DMS79 treated with DMSO at 0.1 percent for 48 hours (cell line): ENCODE data around the gene SLC16A7.

Experiments
- DNase-seq: peaks from one replicate; lab custom pipeline; 2025; lab: John Stamatoyannopoulos, UW

SLC16A7 gene

DNA sequence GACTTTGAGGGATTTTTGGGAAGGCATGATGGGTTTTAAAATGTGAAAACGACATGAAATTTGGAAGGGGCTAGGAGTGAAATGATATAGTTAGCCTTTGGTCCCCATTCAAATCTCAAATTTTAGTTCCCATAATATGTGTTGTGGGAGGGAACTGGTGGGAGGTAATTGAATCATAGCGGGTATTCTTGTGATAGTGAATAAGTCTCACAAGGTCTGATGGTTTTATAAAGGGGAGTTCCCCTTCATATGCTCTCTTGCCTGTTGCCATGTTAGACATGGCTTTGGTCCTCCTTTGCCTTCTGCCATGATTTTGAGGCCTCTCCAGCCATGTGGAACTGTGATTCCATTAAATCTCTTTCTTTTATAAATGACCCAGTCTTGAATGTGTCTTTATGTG lies 72.8 kb downstream of the SLC16A7 start:
- DNase-seq = no peak

DNA sequence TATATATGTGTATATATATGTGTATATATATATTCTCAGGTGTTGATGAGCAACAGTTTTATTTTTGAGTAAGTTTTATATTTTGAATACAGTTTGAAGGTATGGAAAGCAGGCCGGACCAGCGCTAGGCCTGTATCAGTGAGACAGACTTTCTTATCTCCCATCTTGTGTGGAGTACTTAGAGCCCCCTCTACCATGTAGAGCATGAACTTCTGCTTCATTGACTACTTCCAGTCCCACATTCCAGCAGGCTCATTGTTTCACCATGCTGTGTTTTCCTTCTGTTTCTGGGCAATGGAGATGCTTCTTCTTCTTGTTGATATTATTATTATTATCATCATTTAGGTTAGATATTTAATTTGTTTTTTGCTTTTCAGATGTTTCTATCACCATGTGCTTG lies 76.4 kb downstream of the SLC16A7 start:
- DNase-seq = no peak

DNA sequence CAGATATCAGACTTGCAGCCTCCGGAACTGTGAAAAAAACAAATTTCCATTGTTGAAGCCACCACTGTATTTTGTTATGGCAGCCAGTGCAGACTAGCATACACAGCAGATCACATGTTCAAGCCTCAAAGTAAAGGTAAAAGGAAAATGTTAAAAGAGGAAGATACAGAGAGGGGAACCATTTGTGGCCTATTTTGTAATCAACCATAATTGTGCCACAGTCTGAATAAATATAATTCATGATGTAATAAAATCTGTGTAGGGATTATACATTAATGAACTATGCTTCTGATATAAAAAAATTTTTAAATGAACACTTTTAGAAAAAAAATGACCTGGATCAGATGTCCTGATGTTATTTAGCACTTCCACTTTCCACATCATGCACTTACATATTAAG lies 79.6 kb downstream of the SLC16A7 start:
- no peak for DNase-seq

GRCh38 chr12:59677857-59678256 lies 82.0 kb downstream of the SLC16A7 start:
- no peak for DNase-seq

DNA sequence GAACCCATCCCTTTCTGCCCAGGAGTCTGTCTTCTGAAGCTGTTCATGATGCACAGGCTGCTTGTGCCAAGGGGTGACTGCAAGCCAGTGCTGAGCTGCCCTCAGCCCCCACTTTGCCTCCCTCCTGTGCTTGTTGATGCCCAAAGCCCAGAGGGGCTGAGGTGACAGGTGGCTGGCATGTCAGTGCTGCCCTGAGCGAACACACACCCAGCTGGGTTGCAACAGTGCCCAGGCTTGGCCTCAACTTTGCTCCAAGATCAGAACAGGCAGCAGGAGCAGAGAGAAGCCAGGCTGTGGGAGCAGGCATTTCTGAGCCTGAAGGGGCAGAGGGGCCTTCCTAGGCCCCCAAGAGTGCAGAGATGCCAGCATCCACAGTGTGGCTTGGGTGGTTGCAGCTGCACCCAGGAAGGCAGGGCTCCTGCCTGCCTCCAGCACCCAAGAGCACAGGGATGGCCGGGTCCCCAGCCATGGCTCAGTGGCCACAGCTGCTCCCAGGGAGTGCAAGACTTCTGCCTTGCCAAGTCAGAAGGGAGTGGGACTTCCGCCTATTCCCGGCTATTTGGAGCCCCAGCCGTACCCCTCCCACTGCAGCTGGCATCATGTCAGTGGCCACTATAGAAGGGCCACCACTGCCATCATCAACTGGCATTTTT lies 83.1 kb downstream of the SLC16A7 start:
- DNase-seq = no peak

DNA sequence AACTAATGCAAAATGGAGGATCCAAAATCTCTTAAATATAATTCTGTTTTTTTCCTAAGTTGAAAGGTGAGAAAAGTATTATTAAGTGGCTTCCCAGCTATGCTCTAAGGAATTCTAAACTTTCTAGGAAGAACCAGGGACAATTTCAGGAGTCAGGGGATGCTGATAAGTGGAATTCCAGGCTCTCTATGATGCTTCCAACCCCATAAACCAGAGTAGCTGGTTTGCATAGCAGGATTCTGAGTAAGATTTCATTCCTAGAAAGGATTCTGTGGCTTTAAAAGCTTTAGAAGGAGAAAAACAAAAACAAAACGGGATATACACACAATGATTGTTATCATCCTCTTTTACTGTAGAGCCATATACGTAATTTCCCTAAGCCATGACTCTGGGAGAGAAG lies 93.9 kb downstream of the SLC16A7 start:
- no peak for DNase-seq

GRCh38 chr12:59695379-59695778 lies 99.5 kb downstream of the SLC16A7 start:
- no peak for DNase-seq

DNA sequence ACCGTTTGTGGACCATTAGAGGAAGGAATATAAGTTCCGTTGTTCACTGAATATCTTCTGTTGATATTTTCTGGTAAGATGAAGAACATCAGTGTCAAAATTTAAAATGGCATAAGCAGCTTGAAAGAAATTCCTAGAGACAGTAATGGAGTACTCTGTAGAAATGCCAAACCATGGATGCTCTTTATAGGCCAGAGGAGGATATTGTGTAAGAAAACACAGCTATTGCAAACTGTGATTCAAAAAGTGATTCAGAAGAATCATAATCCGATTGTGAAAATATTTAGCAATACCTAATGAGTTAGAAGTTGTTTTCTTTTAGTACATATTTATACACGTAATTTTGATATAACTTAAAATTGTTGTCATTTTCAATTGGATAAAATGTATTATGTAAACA lies 102.8 kb downstream of the SLC16A7 start:
- no peak for DNase-seq

GRCh38 chr12:59699421-59700152 lies 103.8 kb downstream of the SLC16A7 start:
- no peak for DNase-seq

DNA sequence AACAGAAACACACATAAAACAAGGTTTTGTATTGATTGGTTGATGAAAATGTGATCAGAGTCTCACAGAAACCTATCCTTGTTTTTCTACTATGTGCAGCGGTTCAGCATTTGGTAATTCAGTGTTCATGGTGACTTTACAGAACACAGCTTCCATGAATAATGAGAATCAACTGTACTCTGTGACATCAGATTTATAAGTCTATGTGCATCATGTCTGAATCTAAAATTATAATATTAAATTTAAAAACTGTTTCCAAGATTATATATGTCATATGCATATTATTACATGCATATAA lies 104.3 kb downstream of the SLC16A7 start:
- no peak for DNase-seq

DNA sequence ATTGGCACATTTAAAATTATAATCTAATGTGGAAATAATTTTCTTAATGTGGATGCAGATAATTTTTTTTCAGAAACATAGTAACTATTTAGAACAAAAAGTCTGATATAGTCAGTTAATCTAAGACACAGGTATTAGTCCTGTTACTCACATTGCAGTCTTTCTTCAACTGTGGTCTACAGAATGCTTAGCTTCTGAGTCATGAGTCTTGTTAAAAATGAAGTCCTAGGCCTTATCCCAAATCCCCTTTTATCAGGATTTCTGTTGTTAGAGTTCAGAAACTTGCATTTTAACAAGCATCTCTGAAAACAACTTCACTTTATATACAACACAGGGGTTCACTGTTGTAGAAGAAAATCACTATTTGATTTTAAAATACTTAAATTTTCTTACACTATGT lies 112.2 kb downstream of the SLC16A7 start:
- no peak for DNase-seq

DNA sequence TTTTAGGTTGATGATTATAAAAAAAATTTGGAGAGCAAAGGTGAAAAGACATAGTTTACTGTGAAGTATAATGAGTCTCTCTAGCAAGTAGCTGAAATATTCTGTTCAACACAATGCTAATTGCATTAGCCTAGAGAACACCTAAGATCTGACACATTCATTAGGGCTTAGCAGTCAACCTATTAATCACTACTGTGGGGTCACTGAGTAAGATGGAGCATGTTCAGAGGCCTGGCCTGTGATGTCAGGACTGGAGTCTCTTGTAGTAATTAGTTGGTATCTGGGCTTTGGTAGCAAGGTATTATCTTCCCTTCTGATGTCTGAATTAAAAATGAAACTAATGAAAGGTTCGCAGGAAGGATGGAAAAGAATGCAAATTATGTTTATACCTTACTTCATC lies 112.7 kb downstream of the SLC16A7 start:
- no peak for DNase-seq

DNA sequence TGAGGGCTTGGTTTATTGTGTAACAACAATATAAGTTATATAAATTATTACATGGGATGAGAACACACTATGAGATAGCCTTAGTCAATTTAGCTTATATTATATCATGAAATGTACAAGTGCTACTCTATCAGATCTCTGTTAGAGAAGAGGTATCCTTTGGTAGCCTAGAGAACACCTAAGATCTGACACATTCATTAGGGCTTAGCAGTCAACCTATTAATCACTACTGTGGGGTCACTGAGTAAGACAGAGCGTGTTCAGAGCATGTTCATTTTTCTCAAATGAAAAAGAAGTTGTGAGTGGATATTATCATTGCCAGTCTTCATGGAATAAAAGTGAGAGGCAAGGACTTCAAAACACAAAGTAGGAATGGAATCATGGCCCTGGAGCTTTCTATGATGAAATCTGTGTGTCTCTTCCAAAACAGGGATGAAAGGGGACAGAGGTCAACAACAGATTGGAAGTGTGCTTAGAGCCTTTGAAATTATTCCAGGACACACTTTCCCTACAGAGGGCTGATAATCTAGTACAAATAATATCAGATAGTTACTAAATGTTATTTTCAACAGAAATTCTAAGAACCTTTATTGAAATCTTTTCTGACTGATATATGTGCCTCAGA lies 114.3 kb downstream of the SLC16A7 start:
- no peak for DNase-seq

- DNase-seq = no peak
Observed at GRCh38 chr12:59710964-59711363, 115.1 kb downstream of the SLC16A7 start.

- DNase-seq = no peak
Observed at GRCh38 chr12:59715434-59715833, 119.6 kb downstream of the SLC16A7 start.

- no peak for DNase-seq
Observed at GRCh38 chr12:59716043-59716442, 120.2 kb downstream of the SLC16A7 start.

GRCh38 chr12:59717436-59717835 lies 121.6 kb downstream of the SLC16A7 start:
- no peak for DNase-seq

DNA sequence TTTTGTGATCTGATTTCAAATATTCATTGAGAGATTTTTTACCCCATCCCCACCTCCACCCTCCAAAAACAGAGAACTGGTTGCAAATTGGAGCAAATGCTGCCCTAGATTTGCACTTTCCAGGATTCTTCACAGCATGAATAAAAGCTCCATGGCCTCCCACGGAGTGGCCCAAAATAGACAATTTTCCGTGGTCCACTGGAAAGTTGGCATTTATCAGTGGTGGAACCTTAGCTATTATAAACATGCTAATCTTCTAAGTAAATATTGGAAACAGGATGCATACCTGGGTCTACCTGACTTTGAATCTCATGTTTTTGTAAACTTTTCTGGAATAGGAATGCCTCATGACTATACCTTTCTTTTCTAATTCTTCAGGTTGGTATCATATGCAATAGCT lies 123.9 kb downstream of the SLC16A7 start:
- DNase-seq = no peak

- DNase-seq = no peak
Observed at GRCh38 chr12:59723520-59723919, 127.7 kb downstream of the SLC16A7 start.

DNA sequence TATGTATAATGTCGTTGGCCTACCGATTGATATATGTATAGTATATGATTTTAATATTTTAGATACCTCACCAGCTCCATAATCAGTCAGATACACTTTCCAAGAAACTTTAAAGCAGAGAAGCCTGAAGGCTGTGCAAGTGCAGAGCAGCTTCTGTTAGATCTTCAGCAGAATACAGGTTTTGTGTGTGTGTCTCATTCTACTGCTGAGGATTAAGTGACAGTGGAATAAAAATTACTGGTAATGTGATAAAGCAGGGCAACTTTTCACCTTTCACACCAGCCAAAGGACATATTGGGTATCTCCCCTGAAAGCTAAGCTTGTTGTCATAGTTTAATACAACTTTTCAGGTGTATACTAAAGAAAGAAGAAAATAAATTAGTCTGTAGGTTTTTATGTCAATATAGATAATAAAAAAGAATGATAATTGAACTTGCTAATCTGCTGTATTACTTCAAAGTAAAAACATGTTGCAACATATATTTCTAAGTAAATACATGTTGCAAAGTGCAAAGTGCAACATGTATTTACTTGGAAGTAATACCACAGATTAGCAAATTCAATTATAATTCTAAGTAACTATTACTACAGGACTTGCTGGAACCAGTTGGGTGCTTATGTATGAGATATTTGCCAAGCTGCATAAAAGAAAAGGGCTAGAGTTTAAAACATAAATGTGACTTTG lies 128.3 kb downstream of the SLC16A7 start:
- DNase-seq = no peak

DNA sequence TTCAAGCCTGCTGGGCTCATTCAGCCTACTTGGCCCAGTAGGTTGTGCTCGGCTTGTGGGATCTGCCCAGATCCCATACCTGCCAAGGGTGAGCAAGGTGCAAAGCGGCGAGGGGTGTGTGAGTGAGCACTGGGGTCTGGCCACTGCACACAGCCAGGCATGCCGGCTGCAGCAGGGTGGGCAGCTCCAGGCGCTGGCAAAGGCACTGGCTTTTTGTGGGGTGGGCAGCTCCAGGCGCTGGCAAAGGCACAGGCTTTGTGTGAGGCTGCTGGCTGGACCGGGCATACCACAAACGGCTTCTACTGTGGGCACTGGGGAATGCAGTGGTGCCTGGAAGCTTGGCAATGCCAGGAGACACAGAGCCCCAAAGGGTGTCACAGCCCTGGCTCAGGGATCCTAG lies 137.4 kb downstream of the SLC16A7 start:
- DNase-seq = no peak

- DNase-seq = no peak
Observed at GRCh38 chr12:59734371-59734770, 138.5 kb downstream of the SLC16A7 start.

DNA sequence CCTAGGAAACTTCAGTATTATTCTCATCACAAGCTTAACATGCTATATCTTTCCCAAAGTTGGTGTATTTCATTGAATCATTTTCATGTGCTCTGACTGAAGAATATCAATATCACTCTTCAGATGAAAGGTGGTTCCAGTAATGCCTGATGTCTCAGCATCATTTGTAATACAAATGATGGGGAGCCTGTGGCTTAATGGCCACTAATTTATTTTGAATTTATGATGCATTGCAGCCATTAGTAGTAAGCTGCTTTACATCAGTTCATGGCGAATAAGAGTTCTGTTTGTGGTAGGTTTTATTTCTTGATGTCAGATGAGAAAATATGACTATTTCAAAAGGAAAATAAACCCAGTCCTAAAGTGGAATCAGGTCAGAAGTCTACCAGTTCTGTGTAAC lies 139.4 kb downstream of the SLC16A7 start:
- no peak for DNase-seq
